DOHH2 (cell line): ENCODE data around the gene MVK.

Source experiments
- H3F3A ChIP-seq: fragments of 200-600 bp; sonication (generic), shearing (Covaris generic); 2 replicates; pipeline ENCODE4 v1.6.0; 2016; ENCODE audit warnings: antibody characterized with exemption, mild to moderate bottlenecking; ENCODE audit not compliant: control insufficient read depth, insufficient read depth
- H3K27ac ChIP-seq: fragments of 200-600 bp; sonication (generic); 2 replicates; pipeline ENCODE4 v1.5.1; 2014; ENCODE audit warnings: low read depth, mild to moderate bottlenecking, low read length, moderate library complexity
- H3K27me3 ChIP-seq: fragments of 200-600 bp; sonication (generic); 2 replicates; pipeline ENCODE4 v1.6.1; 2014; ENCODE audit warnings: mild to moderate bottlenecking, low read length, mixed read lengths; ENCODE audit not compliant: control insufficient read depth
- H3K36me3 ChIP-seq: fragments of 200-600 bp; sonication (generic); 2 replicates; pipeline ENCODE4 v1.6.1; 2014; ENCODE audit warnings: mild to moderate bottlenecking, low read length, moderate library complexity, mixed read lengths; ENCODE audit not compliant: control insufficient read depth
- H3K4me1 ChIP-seq: fragments of 200-600 bp; sonication (generic); 2 replicates; pipeline ENCODE4 v1.6.1; 2014; ENCODE audit warnings: mild to moderate bottlenecking, low read length, mixed read lengths; ENCODE audit not compliant: control insufficient read depth
- H3K4me2 ChIP-seq: fragments of 200-600 bp; sonication (generic); 2 replicates; pipeline ENCODE4 v1.6.0; 2014; ENCODE audit warnings: mild to moderate bottlenecking, low read length, moderate library complexity
- H3K4me3 ChIP-seq: fragments of 200-600 bp; sonication (generic); 2 replicates; pipeline ENCODE4 v1.5.1; 2014; ENCODE audit warnings: mild to moderate bottlenecking, low read length, mixed read lengths
- H3K79me2 ChIP-seq: fragments of 200-600 bp; sonication (generic); 2 replicates; pipeline ENCODE4 v1.6.1; 2014; ENCODE audit warnings: mild to moderate bottlenecking, low read length, mixed read lengths; ENCODE audit not compliant: control insufficient read depth
- H3K9me2 ChIP-seq: fragments of 200-600 bp; sonication (generic); replicated peaks from 2 replicates; pipeline ENCODE4 v1.6.1; 2014; ENCODE audit warnings: mild to moderate bottlenecking, low read length, mixed read lengths; ENCODE audit not compliant: control insufficient read depth
- H3K9me3 ChIP-seq: fragments of 200-600 bp; sonication (generic); 2 replicates; pipeline ENCODE4 v1.6.1; 2014; ENCODE audit warnings: antibody characterized with exemption, low read length, mixed read lengths; ENCODE audit not compliant: control insufficient read depth, insufficient read depth
- H4K20me1 ChIP-seq: fragments of 200-600 bp; sonication (generic); 2 replicates; pipeline ENCODE4 v1.6.0; 2014; ENCODE audit warnings: low read depth, mild to moderate bottlenecking, antibody characterized with exemption, low read length, moderate library complexity; ENCODE audit not compliant: control insufficient read depth, insufficient read depth
- CTCF ChIP-seq: fragments of 200-600 bp; sonication (generic); IDR thresholded peaks from one replicate; pipeline ENCODE4 v1.5.1; 2014; ENCODE audit warnings: antibody characterized with exemption, mild to moderate bottlenecking, low read depth, low read length; ENCODE audit not compliant: poor library complexity, severe bottlenecking
- EZH2phosphoT487 ChIP-seq: fragments of 200-600 bp; sonication (generic); IDR thresholded peaks from 2 replicates; pipeline ENCODE4 v1.6.1; 2017; ENCODE audit warnings: borderline replicate concordance, mild to moderate bottlenecking, antibody characterized with exemption, low read length, moderate library complexity, mixed read lengths

Gene MVK

DNA sequence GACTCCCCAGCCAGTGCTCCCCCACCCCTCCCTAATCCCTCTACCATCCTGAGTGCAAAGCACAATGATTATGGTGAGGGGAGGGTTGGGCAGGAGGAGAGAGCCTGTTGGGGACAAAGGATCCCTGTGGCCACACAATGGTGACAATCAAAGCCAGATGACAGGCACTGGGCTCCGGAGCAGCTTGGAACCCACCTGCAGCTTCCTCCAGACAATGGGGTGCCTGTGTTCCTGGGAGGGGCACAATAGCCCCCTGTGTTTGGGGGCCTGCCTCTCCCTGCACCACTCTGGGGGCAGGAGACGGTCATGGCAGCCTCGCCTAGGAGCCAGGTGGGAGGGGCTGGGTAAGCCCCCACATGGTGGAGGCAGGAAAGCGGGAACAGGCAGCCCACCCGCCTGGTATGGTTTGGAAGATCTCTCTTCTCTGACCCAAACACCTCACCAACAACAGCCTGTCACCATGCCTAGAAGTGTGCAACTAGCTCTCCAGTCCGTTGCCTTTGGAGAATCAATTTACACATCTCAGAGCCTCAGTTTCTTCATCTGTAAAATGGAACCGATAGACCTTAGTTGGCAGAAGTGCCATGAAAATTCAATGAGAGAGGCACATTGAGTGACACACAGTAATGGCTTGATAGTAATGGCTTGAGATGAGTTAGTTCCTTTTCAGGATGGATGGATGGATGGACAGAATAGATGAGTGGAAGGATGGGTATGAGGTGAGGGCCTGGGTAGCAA is 53.0 kb downstream of the MVK start:
- peaks cover 11% of the 10 kb centered on the region for H3K27me3 ChIP-seq
- no peaks in the 10 kb centered on the region for H3F3A ChIP-seq
- no peaks in the 10 kb centered on the region for H3K9me3 ChIP-seq
- H3K36me3 ChIP-seq = no peaks in the 10 kb centered on the region
- H3K4me1 ChIP-seq = no peaks in the 10 kb centered on the region
- no peaks in the 10 kb centered on the region for H3K79me2 ChIP-seq
- no peak for TF ChIP-seq CTCF
- no peak for TF ChIP-seq EZH2phosphoT487
- H3K4me2 ChIP-seq = no peak overlapping the region
- H3K4me3 ChIP-seq = no peak overlapping the region
- H3K27ac ChIP-seq = no peak overlapping the region
- no peaks in the 10 kb centered on the region for H3K9me2 ChIP-seq
- H4K20me1 ChIP-seq = no peaks in the 10 kb centered on the region

DNA sequence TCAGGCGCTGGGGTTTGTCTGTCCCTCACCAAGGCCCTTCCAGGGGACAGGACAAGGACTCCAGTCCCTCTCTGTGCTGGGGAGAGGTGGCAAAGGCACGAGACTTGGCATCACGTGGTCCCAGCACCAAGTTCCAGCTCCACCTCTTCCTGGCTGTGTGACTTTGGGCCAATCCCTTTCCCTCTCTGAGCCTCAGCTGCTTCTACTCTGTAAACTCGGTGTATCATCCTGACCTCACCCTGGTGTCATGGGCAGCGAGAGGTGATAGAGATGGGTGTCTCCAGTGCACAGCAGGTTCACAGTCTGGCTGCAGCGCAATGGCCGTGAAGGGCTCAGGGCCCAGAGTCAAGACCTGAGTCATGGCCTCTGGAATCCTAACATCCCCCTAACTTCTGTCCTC is 54.0 kb downstream of the MVK start:
- no peaks in the 10 kb centered on the region for H3K27me3 ChIP-seq
- no peaks in the 10 kb centered on the region for H3K79me2 ChIP-seq
- no peaks in the 10 kb centered on the region for H3F3A ChIP-seq
- no peak overlapping the region for H3K4me2 ChIP-seq
- TF ChIP-seq CTCF = no peak
- no peak for TF ChIP-seq EZH2phosphoT487
- no peaks in the 10 kb centered on the region for H3K36me3 ChIP-seq
- H3K9me2 ChIP-seq = no peaks in the 10 kb centered on the region
- no peaks in the 10 kb centered on the region for H3K9me3 ChIP-seq
- H3K4me3 ChIP-seq = no peak overlapping the region
- no peak overlapping the region for H3K27ac ChIP-seq
- no peaks in the 10 kb centered on the region for H3K4me1 ChIP-seq
- H4K20me1 ChIP-seq = no peaks in the 10 kb centered on the region

- H3K27me3 ChIP-seq = no peaks in the 10 kb centered on the region
- TF ChIP-seq CTCF (no peak), EZH2phosphoT487 (no peak)
- H3K27ac ChIP-seq = no peak overlapping the region
- no peaks in the 10 kb centered on the region for H3F3A ChIP-seq
- H3K36me3 ChIP-seq = no peaks in the 10 kb centered on the region
- no peaks in the 10 kb centered on the region for H4K20me1 ChIP-seq
- no peaks in the 10 kb centered on the region for H3K79me2 ChIP-seq
- no peak overlapping the region for H3K4me2 ChIP-seq
- no peak overlapping the region for H3K4me3 ChIP-seq
- peaks cover 7% of the 10 kb centered on the region; the same call in 1 of the 2 replicates for H3K9me3 ChIP-seq
- no peaks in the 10 kb centered on the region for H3K9me2 ChIP-seq
- H3K4me1 ChIP-seq = no peaks in the 10 kb centered on the region
Observed at GRCh38 chr12:109630107-109630506, 56.5 kb downstream of the MVK start.
